HepG2 (cell line): ENCODE results near the gene CD96. TPM values are rescaled to one million over a fixed set of nuclear protein-coding genes. Genes with fewer than 3 reads are reported as not detected.

Experiments
- HDAC6 ChIP-seq: fragments of 200-600 bp; sonication (generic); IDR thresholded peaks from 2 replicates; pipeline ENCODE4 v1.7.0; 2017; ENCODE audit warnings: mild to moderate bottlenecking, antibody characterized with exemption, low read length, low read depth
- NFATC3 ChIP-seq: sonication (generic); formaldehyde crosslinking; IDR thresholded peaks from 2 replicates; pipeline ENCODE4 v1.5.1; 2020; ENCODE audit warnings: mild to moderate bottlenecking, missing genetic modification reagents
- TARDBP ChIP-seq: sonication (generic); formaldehyde crosslinking; IDR thresholded peaks from 2 replicates; pipeline ENCODE4 v1.8.0; 2022; ENCODE audit warnings: mild to moderate bottlenecking, missing genetic modification reagents
- polyA plus RNA-seq, 8 experiments: library from polyadenylated mRNA; depleted of rRNA in 3 of 8; stranded (reverse) in 7 of 8; unstranded in 1 of 8; fragments of >200 nt; fragmentation: Illumina TruSeq in 4 of 8; extraction: Trizol in 4 of 8; gene quantifications; 2 replicates each; pipeline versions ENCODE4 v1.2.1 to v1.2.3, GENCODE V29; 2011 to 2016; ENCODE audit warnings: low read depth in 4 of 8, missing spikeins in 1 of 8, mixed read lengths in 1 of 8; ENCODE audit not compliant: insufficient read depth in 1 of 8
- total RNA-seq, 5 experiments: library from RNA; depleted of rRNA; stranded (reverse); fragments of >200 nt; fragmentation: Illumina TruSeq; extraction: Trizol; gene quantifications; 2 replicates each; pipeline ENCODE4 v1.2.3, GENCODE V29; 2016; ENCODE audit warnings: low read depth in 1 of 5
- TF ChIP-seq, protein P1 (sequence below): sonication (generic); formaldehyde crosslinking; IDR thresholded peaks from 2 replicates; pipeline ENCODE4 v1.5.0; 2020; ENCODE audit warnings: mild to moderate bottlenecking, missing genetic modification reagents, borderline replicate concordance
- TF ChIP-seq, protein P2 (sequence below): sonication (generic); formaldehyde crosslinking; IDR thresholded peaks from 2 replicates; pipeline ENCODE4 v1.4.0; 2020; ENCODE audit warnings: missing genetic modification reagents, borderline replicate concordance

Gene CD96
- total and polyA plus RNA-seq, 2 of the 13 experiments (the other 11 are each of a cell fraction or from before 2014, with no cell fraction given), result not detected

- TF ChIP-seq, protein P1, sequence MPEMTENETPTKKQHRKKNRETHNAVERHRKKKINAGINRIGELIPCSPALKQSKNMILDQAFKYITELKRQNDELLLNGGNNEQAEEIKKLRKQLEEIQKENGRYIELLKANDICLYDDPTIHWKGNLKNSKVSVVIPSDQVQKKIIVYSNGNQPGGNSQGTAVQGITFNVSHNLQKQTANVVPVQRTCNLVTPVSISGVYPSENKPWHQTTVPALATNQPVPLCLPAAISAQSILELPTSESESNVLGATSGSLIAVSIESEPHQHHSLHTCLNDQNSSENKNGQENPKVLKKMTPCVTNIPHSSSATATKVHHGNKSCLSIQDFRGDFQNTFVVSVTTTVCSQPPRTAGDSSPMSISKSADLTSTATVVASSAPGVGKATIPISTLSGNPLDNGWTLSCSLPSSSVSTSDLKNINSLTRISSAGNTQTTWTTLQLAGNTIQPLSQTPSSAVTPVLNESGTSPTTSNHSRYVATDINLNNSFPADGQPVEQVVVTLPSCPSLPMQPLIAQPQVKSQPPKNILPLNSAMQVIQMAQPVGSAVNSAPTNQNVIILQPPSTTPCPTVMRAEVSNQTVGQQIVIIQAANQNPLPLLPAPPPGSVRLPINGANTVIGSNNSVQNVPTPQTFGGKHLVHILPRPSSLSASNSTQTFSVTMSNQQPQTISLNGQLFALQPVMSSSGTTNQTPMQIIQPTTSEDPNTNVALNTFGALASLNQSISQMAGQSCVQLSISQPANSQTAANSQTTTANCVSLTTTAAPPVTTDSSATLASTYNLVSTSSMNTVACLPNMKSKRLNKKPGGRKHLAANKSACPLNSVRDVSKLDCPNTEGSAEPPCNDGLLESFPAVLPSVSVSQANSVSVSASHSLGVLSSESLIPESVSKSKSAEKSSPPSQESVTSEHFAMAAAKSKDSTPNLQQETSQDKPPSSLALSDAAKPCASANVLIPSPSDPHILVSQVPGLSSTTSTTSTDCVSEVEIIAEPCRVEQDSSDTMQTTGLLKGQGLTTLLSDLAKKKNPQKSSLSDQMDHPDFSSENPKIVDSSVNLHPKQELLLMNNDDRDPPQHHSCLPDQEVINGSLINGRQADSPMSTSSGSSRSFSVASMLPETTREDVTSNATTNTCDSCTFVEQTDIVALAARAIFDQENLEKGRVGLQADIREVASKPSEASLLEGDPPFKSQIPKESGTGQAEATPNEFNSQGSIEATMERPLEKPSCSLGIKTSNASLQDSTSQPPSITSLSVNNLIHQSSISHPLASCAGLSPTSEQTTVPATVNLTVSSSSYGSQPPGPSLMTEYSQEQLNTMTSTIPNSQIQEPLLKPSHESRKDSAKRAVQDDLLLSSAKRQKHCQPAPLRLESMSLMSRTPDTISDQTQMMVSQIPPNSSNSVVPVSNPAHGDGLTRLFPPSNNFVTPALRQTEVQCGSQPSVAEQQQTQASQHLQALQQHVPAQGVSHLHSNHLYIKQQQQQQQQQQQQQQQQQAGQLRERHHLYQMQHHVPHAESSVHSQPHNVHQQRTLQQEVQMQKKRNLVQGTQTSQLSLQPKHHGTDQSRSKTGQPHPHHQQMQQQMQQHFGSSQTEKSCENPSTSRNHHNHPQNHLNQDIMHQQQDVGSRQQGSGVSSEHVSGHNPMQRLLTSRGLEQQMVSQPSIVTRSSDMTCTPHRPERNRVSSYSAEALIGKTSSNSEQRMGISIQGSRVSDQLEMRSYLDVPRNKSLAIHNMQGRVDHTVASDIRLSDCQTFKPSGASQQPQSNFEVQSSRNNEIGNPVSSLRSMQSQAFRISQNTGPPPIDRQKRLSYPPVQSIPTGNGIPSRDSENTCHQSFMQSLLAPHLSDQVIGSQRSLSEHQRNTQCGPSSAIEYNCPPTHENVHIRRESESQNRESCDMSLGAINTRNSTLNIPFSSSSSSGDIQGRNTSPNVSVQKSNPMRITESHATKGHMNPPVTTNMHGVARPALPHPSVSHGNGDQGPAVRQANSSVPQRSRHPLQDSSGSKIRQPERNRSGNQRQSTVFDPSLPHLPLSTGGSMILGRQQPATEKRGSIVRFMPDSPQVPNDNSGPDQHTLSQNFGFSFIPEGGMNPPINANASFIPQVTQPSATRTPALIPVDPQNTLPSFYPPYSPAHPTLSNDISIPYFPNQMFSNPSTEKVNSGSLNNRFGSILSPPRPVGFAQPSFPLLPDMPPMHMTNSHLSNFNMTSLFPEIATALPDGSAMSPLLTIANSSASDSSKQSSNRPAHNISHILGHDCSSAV, result no peak
- TF ChIP-seq NFATC3 (CRISPR knock-in tag) (no peak), HDAC6 (no peak), TARDBP (no peak)
- TF ChIP-seq, protein P2, sequence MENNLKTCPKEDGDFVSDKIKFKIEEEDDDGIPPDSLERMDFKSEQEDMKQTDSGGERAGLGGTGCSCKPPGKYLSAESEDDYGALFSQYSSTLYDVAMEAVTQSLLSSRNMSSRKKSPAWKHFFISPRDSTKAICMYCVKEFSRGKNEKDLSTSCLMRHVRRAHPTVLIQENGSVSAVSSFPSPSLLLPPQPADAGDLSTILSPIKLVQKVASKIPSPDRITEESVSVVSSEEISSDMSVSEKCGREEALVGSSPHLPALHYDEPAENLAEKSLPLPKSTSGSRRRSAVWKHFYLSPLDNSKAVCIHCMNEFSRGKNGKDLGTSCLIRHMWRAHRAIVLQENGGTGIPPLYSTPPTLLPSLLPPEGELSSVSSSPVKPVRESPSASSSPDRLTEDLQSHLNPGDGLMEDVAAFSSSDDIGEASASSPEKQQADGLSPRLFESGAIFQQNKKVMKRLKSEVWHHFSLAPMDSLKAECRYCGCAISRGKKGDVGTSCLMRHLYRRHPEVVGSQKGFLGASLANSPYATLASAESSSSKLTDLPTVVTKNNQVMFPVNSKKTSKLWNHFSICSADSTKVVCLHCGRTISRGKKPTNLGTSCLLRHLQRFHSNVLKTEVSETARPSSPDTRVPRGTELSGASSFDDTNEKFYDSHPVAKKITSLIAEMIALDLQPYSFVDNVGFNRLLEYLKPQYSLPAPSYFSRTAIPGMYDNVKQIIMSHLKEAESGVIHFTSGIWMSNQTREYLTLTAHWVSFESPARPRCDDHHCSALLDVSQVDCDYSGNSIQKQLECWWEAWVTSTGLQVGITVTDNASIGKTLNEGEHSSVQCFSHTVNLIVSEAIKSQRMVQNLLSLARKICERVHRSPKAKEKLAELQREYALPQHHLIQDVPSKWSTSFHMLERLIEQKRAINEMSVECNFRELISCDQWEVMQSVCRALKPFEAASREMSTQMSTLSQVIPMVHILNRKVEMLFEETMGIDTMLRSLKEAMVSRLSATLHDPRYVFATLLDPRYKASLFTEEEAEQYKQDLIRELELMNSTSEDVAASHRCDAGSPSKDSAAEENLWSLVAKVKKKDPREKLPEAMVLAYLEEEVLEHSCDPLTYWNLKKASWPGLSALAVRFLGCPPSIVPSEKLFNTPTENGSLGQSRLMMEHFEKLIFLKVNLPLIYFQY (CRISPR knock-in tag), result no peak
- TF ChIP-seq, all 625 proteins: peak for 0
These were observed 67.7 kb downstream of the CD96 start (continued) for GRCh38 chr3:111609700-111610099.
